DMS 273 (cell line): ENCODE measurements around the gene FOXM1.

Experiments used
- DNase-seq: peaks from one replicate; lab custom pipeline; 2025; ENCODE audit not compliant: unreplicated experiment; lab: John Stamatoyannopoulos, UW

Gene FOXM1

GRCh38 chr12:2877047-2877952 lies at the start of gene FOXM1, which contains the start of gene RHNO1:
Gene FOXM1, minus strand, starts transcription at chr12:2877174. Its CDS starts 2,696 bp downstream, at chr12:2874478.
Gene RHNO1, plus strand, starts transcription at chr12:2877223. Its CDS starts 8,144 bp downstream, at chr12:2885367.
- DNase-seq, result peak; percentile 90

GRCh38 chr12:2925322-2925995 lies 48.5 kb upstream of the FOXM1 start:
- DNase-seq, result no peak

GRCh38 chr12:2924019-2924418 lies 47.0 kb upstream of the FOXM1 start:
- DNase-seq, result no peak

GRCh38 chr12:2923057-2923456 lies 46.1 kb upstream of the FOXM1 start:
- DNase-seq, result no peak

- DNase-seq, result no peak
These were observed 45.4 kb upstream of the FOXM1 start for GRCh38 chr12:2922329-2922728.

- no peak for DNase-seq
These were observed 42.3 kb upstream of the FOXM1 start for GRCh38 chr12:2919249-2919648.

- no peak for DNase-seq
These were observed 35.2 kb upstream of the FOXM1 start for GRCh38 chr12:2912216-2912575.

GRCh38 chr12:2904260-2904659 lies 27.3 kb upstream of the FOXM1 start:
- DNase-seq, result no peak

GRCh38 chr12:2902272-2902880 lies 25.4 kb upstream of the FOXM1 start:
- DNase-seq, result peak; percentile 61

- DNase-seq, result no peak
These were observed 23.7 kb upstream of the FOXM1 start for GRCh38 chr12:2900642-2901041.

GRCh38 chr12:2897418-2897817 lies 20.4 kb upstream of the FOXM1 start:
- no peak for DNase-seq

- no peak for DNase-seq
These were observed 18.5 kb upstream of the FOXM1 start for GRCh38 chr12:2895511-2895910.

GRCh38 chr12:2895051-2895451 lies 18.1 kb upstream of the FOXM1 start:
- DNase-seq, result no peak

- DNase-seq, result no peak
These were observed 16.0 kb upstream of the FOXM1 start for GRCh38 chr12:2893007-2893406.

- no peak for DNase-seq
These were observed 15.3 kb upstream of the FOXM1 start for GRCh38 chr12:2892246-2892645.

GRCh38 chr12:2891240-2892053 lies 14.5 kb upstream of the FOXM1 start:
- DNase-seq, result peak; percentile 59

GRCh38 chr12:2890388-2891239 lies 13.6 kb upstream of the FOXM1 start, which contains the start of gene TULP3:
Gene TULP3, plus strand, starts transcription at chr12:2890891. Its CDS starts 57 bp downstream, at chr12:2890948.
- DNase-seq, result peak; percentile 97

GRCh38 chr12:2890001-2890387 lies 13.0 kb upstream of the FOXM1 start:
- DNase-seq, result no peak

- no peak for DNase-seq
These were observed 9.9 kb upstream of the FOXM1 start for GRCh38 chr12:2886768-2887450.
